A549 treated with Mapracorat at 1 μM for 4 hours (cell line): Measurements from ENCODE around the gene KMT2A. TPM values are rescaled to one million over a fixed set of nuclear protein-coding genes. Genes with fewer than 3 reads are reported as not detected.

Experiments used
- total RNA-seq: library from RNA; stranded (reverse); fragments of 200-300 nt; extraction: Qiagen RNA extraction; gene quantifications from 5 replicates; pipeline ENCODE4 v1.2.3, GENCODE V29; 2022

The KMT2A gene
- total RNA-seq: 12.0 to 13.9 TPM (median 12.8 TPM) in 5 replicates

DNA sequence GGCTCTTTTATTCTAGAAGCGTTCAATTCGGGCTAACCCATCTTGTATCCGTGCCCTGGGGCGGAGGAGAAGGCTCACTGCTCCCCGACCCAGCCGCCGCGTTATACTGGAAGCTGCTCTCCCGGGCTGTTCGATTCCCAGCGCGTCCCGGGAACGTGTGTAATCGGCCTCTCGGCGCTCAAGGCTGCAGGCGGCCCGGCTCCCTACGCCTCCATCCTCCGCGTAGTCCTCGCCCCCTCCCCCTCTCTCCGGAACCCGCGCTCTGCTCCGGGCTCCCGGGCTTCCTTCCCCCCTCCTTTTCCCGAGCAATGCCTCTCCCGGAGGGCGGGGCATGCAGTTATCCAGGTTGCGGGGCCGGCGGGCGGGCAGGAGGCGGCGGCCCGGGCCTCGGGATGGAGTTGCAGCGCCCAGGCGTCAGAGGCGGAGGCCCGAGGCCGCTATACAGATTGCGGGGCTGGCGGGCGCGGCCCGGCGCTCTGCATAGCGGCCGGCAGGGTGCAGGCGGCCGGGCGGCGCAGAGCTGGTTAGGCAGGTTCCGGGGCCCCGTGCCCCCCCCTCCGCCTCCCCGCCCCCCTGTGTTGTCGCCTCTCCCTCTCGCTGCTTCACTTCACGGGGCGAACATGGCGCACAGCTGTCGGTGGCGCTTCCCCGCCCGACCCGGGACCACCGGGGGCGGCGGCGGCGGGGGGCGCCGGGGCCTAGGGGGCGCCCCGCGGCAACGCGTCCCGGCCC lies at the start of gene KMT2A:
Gene KMT2A, plus strand, starts transcription at position 600 of the 732 bp plus-strand sequence. Its CDS starts 21 bp downstream, at position 621.

DNA sequence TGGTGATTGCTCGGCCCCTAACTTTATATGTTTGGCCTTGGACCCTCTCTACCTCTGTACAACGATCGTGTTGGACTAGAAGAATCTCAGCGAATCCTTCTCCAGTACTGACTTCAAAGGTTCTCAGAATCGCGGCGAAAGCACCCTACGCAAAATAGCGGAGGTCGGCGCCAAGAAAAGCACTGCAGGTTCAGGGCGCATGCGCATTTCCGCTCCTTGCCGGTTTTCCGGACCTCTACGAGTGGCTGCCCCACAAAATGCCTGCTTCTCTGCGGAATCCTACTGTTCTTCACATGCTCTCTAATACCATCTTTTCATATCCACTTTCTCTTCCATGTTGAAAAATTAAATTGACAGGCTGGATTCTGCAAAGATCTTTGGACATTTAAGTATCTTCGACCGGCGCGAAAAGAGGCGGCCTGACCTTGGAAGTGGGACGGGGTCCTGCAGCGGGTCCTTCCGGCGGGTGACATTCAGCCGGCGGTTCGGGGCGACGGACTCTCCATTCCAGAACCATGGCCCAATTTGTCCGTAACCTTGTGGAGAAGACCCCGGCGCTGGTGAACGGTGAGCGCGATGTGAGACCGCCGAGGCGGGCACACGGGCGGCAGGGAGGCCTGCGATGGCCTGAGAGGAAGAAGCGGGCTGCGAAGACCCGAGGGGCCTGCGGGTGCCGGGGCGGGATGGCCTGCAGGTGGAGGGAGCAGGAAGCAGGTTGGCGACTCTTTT lies 35.0 kb upstream of the KMT2A start, which contains the start of gene ATP5MG:
Gene ATP5MG, plus strand, starts transcription at position 456 of the 729 bp plus-strand sequence. Its CDS starts 60 bp downstream, at position 516.

DNA sequence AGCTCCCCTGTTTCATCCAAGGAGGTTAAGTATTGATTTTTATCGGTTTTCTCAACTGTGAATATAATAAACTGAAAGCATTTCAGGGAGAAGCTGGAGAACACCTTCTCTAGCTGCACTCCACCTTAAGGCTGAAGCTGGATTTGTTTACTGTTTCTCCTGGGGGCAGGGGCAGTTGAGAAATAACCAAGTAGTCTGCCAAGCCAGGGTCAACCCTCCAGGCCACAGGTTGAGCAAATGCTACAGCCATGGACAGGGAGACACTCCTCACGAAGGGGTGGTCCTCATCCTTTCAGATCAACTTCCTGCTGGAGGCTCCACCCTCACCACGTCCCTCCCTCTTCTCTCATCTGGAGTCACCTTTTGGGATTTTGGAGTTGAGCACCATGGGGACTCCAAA lies 90.8 kb downstream of the KMT2A start, which contains the start of gene TTC36:
Gene TTC36, plus strand, starts transcription at position 366 of the 400 bp plus-strand sequence. Its CDS starts 21 bp downstream, at position 387.

DNA sequence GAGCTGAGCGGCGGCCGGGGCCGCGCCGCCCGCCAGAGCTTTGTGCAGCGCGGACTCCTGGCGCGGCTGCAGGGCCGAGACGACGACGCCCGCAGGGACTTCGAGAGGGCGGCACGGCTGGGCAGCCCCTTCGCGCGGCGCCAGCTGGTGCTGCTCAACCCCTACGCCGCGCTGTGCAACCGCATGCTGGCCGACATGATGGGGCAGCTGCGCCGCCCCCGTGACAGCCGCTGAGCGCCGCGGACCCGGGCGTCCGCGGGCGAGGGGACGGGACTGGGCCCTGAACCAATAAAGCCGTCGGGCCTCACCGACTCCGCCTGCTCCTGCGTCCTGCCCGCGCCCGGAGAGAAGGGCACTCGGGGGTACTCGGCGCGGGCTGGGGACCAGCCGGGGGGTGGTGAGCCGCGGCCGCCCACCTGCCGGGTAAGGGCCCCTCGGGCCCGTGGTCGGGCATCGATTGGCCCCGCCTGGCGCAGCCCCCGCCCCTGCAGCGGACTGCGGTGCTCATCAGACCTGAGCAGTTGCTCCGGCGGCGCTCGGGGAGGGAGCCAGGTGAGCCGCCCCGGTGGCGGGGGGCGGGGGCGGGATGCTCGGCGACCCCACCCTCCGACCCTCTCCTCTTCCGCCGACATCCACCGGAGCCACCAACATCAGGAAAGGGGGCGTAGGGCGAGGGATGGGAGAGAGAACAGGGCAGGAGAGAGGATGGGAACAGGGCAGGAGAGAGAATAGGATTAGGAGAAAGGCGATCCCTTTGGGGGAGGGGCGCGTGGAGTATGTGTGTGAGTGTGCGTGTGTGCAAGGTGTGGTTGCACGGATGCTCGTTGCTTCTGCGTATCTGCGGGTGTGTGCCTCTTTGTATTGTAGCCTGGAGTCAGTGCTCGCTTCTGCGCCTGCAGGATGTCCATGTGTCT lies 94.6 kb downstream of the KMT2A start, which contains the start of gene TMEM25:
Gene TMEM25, plus strand, starts transcription at position 510 of the 914 bp plus-strand sequence. CDS start 610 bp downstream, outside the sequence.

DNA sequence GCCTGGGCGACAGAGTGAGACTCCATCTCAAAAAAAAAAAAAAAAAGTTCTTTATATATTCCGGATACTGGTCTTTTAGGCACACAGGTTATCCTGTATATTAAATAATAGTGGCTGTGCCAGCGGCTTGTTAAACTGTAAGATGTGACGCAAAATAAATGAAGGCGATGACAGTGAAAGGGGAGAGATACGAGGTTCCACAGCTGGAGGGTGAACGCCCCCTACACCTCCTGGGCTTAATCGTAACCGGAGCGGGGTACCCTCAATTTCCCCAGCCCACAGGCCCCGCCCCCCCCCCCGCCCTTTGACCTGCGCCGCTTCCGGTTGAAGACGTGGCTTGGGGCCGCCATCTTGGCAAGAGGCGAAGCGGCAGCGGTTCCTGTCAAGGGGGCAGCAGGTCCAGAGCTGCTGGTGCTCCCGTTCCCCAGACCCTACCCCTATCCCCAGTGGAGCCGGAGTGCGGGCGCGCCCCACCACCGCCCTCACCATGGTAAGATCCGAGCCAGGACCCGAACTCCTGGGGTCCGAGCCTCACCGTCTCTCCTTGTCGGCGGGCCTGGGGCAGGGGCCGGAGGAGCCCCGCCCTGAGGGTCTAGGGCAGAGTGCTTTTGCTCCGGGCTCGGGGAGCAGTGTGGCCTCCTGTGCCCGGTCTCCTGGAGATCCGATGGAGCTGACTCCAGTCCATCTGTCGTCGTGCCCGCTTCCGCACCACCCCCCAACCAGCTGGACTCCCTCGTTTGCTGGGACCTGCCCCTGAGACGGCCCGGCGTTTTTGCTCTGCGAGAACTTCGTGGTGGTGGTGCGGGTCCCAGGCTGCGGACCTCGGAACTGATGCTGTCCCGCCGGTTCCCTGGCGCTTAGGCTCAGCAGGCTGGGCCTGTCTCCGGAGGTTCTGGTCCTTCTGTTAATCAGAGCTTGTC lies 136.0 kb downstream of the KMT2A start, which contains the start of gene ARCN1:
Gene ARCN1, plus strand, starts transcription at position 349 of the 920 bp plus-strand sequence. Its CDS starts 139 bp downstream, at position 488.

Other genes starting within 250 kb of the KMT2A start
- not detected in 5 replicates for gene JAML, start 211.5 kb upstream of the KMT2A start, total RNA-seq
- gene MPZL3, start 184.1 kb upstream of the KMT2A start, total RNA-seq: 0.13 to 0.41 TPM (median 0.36 TPM) in 5 replicates
- 0.09 to 0.11 TPM in 2 of 5 replicates, not detected in the others for gene MPZL2, start 172.2 kb upstream of the KMT2A start, total RNA-seq
- gene CD3E, start 131.8 kb upstream of the KMT2A start, total RNA-seq: not detected in 5 replicates
- gene CD3D, start 93.8 kb upstream of the KMT2A start, total RNA-seq: not detected in 5 replicates
- not detected in 5 replicates for gene CD3G, start 92.1 kb upstream of the KMT2A start, total RNA-seq
- gene UBE4A, start 76.9 kb upstream of the KMT2A start, total RNA-seq: 8.8 to 10.1 TPM (median 9.4 TPM) in 5 replicates
- gene ATP5MG, start 34.9 kb upstream of the KMT2A start, total RNA-seq: 164 to 213 TPM (median 196 TPM) in 5 replicates
- gene TTC36, start 91.0 kb downstream of the KMT2A start, total RNA-seq: not detected in 5 replicates
- gene TMEM25, start 94.7 kb downstream of the KMT2A start, total RNA-seq: 0.09 to 0.56 TPM (median 0.38 TPM) in 5 replicates
- gene IFT46, start 129.4 kb downstream of the KMT2A start, total RNA-seq: 15.5 to 17.5 TPM (median 16.2 TPM) in 5 replicates
- gene ARCN1, start 135.9 kb downstream of the KMT2A start, total RNA-seq: 85.2 to 94.4 TPM (median 89.4 TPM) in 5 replicates
- 8.0 to 8.8 TPM (median 8.5 TPM) in 5 replicates for gene PHLDB1, start 171.1 kb downstream of the KMT2A start, total RNA-seq
- gene TREH, start 243.2 kb downstream of the KMT2A start, total RNA-seq: not detected in 5 replicates